GM12878 (cell line): ENCODE measurements around the gene DMD. TPM values are rescaled to one million over a fixed set of nuclear protein-coding genes. Genes with fewer than 3 reads are reported as not detected.

Experiments
- CBFB ChIP-seq: IDR thresholded peaks from 2 replicates; pipeline ENCODE4 v1.6.1; 2016; ENCODE audit warnings: antibody characterized with exemption, low read depth
- CBX5 ChIP-seq: sonication (generic); IDR thresholded peaks from 2 replicates; pipeline ENCODE4 v1.6.1; 2016; ENCODE audit warnings: low read depth, moderate library complexity, mild to moderate bottlenecking, inconsistent platforms
- CREB1 ChIP-seq: IDR thresholded peaks from 2 replicates; pipeline ENCODE4 v1.6.1; 2012; ENCODE audit warnings: low read depth, mild to moderate bottlenecking, inconsistent platforms
- CTCF ChIP-seq, 3 experiments: IDR thresholded peaks in 2 of 3; conservative IDR thresholded peaks in 1 of 3; 2 replicates each; pipeline ENCODE4 v1.5.1; 2011; ENCODE audit warnings: low read depth in 3 of 3, low read length in 3 of 3, mild to moderate bottlenecking in 3 of 3, control low read depth in 2 of 3, moderate library complexity in 2 of 3, inconsistent platforms in 1 of 3, mixed read lengths in 1 of 3; ENCODE audit not compliant: control insufficient read depth in 2 of 3, insufficient read depth in 1 of 3; ENCODE audit errors: extremely low read depth in 1 of 3
- GABPA ChIP-seq: IDR thresholded peaks from 2 replicates; pipeline ENCODE4 v1.6.1; 2014; ENCODE audit warnings: antibody characterized with exemption, low read depth, mild to moderate bottlenecking, inconsistent platforms
- IRF4 ChIP-seq: IDR thresholded peaks from 2 replicates; pipeline ENCODE4 v1.6.1; 2011; ENCODE audit warnings: low read depth, low read length
- JUNB ChIP-seq: IDR thresholded peaks from 2 replicates; pipeline ENCODE4 v1.6.1; 2016; ENCODE audit warnings: antibody characterized with exemption, mild to moderate bottlenecking
- NBN ChIP-seq: fragments of 450-650 bp; IDR thresholded peaks from 2 replicates; pipeline ENCODE4 v1.6.1; 2016
- NKRF ChIP-seq: fragments of 450-650 bp; conservative IDR thresholded peaks from 2 replicates; pipeline ENCODE4 v1.6.1; 2017; ENCODE audit warnings: mild to moderate bottlenecking, moderate library complexity
- NRF1 ChIP-seq: conservative IDR thresholded peaks from 2 replicates; pipeline ENCODE4 v1.6.1; 2011; ENCODE audit warnings: mild to moderate bottlenecking, low read depth, low read length, improper control_type of control experiment
- PKNOX1 ChIP-seq: fragments of 450-650 bp; IDR thresholded peaks from 2 replicates; pipeline ENCODE4 v1.6.1; 2016; ENCODE audit warnings: mild to moderate bottlenecking
- PML ChIP-seq: IDR thresholded peaks from 2 replicates; pipeline ENCODE4 v1.6.1; 2012; ENCODE audit warnings: low read length, inconsistent platforms
- POU2F2 ChIP-seq: IDR thresholded peaks from 3 replicates; pipeline ENCODE4 v1.6.1; 2011; ENCODE audit warnings: low read depth, mild to moderate bottlenecking, low read length, borderline replicate concordance
- SIX5 ChIP-seq: IDR thresholded peaks from 2 replicates; pipeline ENCODE4 v1.6.1; 2011; ENCODE audit warnings: mild to moderate bottlenecking, low read depth, low read length, moderate library complexity; ENCODE audit not compliant: severe bottlenecking
- SMAD1 ChIP-seq: fragments of 450-650 bp; IDR thresholded peaks from 2 replicates; pipeline ENCODE4 v1.6.1; 2018; ENCODE audit warnings: mild to moderate bottlenecking, low read depth; ENCODE audit not compliant: partially characterized antibody
- SREBF2 ChIP-seq: IDR thresholded peaks from 2 replicates; pipeline ENCODE4 v1.6.1; 2012; ENCODE audit warnings: mild to moderate bottlenecking, low read length
- SRF ChIP-seq, 2 experiments: IDR thresholded peaks; 2 replicates each; pipeline ENCODE4 v1.6.1; 2011; ENCODE audit warnings: low read depth in 2 of 2, low read length in 2 of 2, mild to moderate bottlenecking in 1 of 2, moderate library complexity in 1 of 2
- TAF1 ChIP-seq: IDR thresholded peaks from 2 replicates; pipeline ENCODE4 v1.6.1; 2011; ENCODE audit warnings: mild to moderate bottlenecking, low read depth, low read length, borderline replicate concordance
- TCF12 ChIP-seq: IDR thresholded peaks from 2 replicates; pipeline ENCODE4 v1.6.1; 2011; ENCODE audit warnings: low read depth, mild to moderate bottlenecking, low read length
- ZBTB40 ChIP-seq: fragments of 450-650 bp; IDR thresholded peaks from 2 replicates; pipeline ENCODE4 v1.6.1; 2016; ENCODE audit warnings: mild to moderate bottlenecking, moderate library complexity, borderline replicate concordance
- ZNF217 ChIP-seq: fragments of 450-650 bp; IDR thresholded peaks from 2 replicates; pipeline ENCODE4 v1.6.1; 2017; ENCODE audit warnings: antibody characterized with exemption, mild to moderate bottlenecking
- ZNF384 ChIP-seq: IDR thresholded peaks from 2 replicates; pipeline ENCODE4 v1.6.1; 2012; ENCODE audit warnings: low read depth, mild to moderate bottlenecking, low read length, improper control_type of control experiment, borderline replicate concordance
- ZSCAN29 ChIP-seq: fragments of 450-650 bp; IDR thresholded peaks from 2 replicates; pipeline ENCODE4 v1.6.1; 2017; ENCODE audit warnings: mild to moderate bottlenecking, moderate library complexity
- polyA plus RNA-seq, 11 experiments: library from polyadenylated mRNA; depleted of rRNA in 4 of 11; unstranded in 6 of 11; stranded (reverse) in 5 of 11; fragments of >200 nt; fragmentation: Nextera tagmentation in 4 of 11; fragmentation: Illumina TruSeq in 1 of 11; extraction: Ambion mirVana in 4 of 11; extraction: Trizol in 1 of 11; gene quantifications; 1 replicate in 1 of 11; 2 replicates in 10 of 11; pipeline versions ENCODE4 v1.2.1 to v1.2.3, GENCODE V29; 2011 to 2016; ENCODE audit warnings: inconsistent platforms in 2 of 11, missing spikeins in 2 of 11, low read depth in 1 of 11
- total RNA-seq, 4 experiments: library from RNA; depleted of rRNA in 3 of 4; stranded (reverse); fragments of >200 nt in 3 of 4; fragmentation: Illumina TruSeq in 1 of 4; extraction: Trizol in 1 of 4; gene quantifications; 2 replicates each; pipeline versions ENCODE4 v1.2.1 to v1.2.3, GENCODE V29; 2013 to 2021

The DMD gene
- total and polyA plus RNA-seq, 10 of the 15 experiments (the other 5 are each of a cell fraction or from before 2014, with no cell fraction given) = 1.4 to 24.3 (median 4.3) TPM

GRCh38 chrX:31168551-31168950 is 2042.8 kb downstream of the DMD start (continued):
- TF ChIP-seq SIX5 (no peak), NBN (no peak), SREBF2 (no peak), ZNF384 (no peak), GABPA (no peak), SMAD1 (no peak), IRF4 (peak; percentile 86; the same call in 1 of the 2 replicates), PML (no peak), SRF (IDR thresholded peaks at IDR 0.05; ENCODE audit: low read depth in 2 of 2, low read length in 2 of 2) (no peak), CBX5 (peak; percentile 61; the same call in 1 of the 2 replicates), PKNOX1 (no peak), TCF12 (peak; percentile 47; the same call in 1 of the 2 replicates), ZNF217 (no peak), TAF1 (no peak), CBFB (no peak), NRF1 (no peak), NKRF (no peak), ZSCAN29 (no peak), JUNB (peak; percentile 90), CTCF (IDR thresholded peaks at IDR 0.05 in 2 of 3, conservative IDR thresholded peaks at IDR 0.05 in 1 of 3; ENCODE audit: control insufficient read depth in 2 of 3, extremely low read depth in 1 of 3, insufficient read depth in 1 of 3, low read depth in 3 of 3, low read length in 3 of 3) (no peak), POU2F2 (peak; percentile 74; the same call in 2 of the 3 replicates), ZBTB40 (no peak), CREB1 (0 out of 2 replicates have a peak, but pooled peaks have one; percentile 22)
